NOMO-1 treated with dmso at 0.1 percent for 144 hours (cell line): Measurements from ENCODE around the gene CES1.
"Not testable (repeated sequence)": the region's sequence is repeated elsewhere in the genome, so short reads cannot be mapped to it uniquely, and the experiment has no call there.

ENCODE experiments used
- DNase-seq: peaks from one replicate; lab custom pipeline; 2025; ENCODE audit not compliant: unreplicated experiment; lab: John Stamatoyannopoulos, UW

Gene CES1

DNA sequence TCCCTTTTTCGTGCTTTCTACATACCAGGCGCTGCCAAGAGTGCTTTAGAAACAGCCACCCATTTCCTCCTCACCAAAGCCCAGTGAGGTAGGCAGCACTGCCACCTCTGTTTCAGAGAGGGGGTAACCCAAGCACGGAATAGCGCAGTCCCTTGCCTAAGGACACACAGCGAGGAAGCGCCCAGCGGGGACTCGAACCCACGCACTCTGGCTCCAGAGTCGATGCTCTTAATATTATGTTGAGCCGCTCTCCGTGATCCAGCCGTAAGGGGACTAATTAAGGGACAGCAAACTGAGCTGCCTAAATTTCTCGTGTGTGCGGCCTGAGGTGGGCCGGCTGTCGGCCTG is 497 bp downstream of the CES1 start:
- peak; percentile 60 for DNase-seq

- DNase-seq: no peak
Measured at GRCh38 chr16:55830658-55831294, 2.1 kb downstream of the CES1 start.

- not testable (repeated sequence) for DNase-seq
Measured at GRCh38 chr16:55829232-55829631, 3.7 kb downstream of the CES1 start.

- DNase-seq: no peak
Measured at GRCh38 chr16:55828680-55829079, 4.2 kb downstream of the CES1 start.

DNA sequence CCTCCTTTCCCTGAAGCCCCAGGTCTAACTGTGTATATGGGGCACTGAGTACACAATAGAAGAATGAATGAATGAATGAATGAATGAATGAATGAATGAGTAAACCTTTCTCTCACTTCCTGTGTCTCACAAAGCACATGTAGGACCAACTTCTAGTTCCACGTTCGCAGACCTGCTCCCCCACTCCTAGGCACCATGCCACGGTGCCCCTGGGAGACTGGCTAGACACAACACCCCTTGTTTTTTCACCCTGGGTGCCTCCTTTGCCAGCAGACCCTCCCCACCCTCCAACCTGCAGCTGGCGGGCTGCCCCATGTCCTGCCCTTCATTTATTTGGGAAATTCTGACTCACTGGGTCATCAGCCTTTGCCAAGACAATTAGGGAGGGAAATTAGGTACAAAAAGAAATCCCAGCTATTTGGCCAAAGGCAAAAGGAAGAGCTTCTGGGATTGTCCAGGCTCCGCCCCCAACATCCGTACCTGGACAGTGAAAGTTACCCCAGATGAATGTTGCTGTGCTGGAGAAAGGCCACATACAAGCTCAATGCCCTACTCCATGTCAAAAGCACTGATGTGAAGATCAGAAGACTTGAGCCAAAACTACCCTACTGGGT is 7.7 kb downstream of the CES1 start:
- no peak for DNase-seq

DNA sequence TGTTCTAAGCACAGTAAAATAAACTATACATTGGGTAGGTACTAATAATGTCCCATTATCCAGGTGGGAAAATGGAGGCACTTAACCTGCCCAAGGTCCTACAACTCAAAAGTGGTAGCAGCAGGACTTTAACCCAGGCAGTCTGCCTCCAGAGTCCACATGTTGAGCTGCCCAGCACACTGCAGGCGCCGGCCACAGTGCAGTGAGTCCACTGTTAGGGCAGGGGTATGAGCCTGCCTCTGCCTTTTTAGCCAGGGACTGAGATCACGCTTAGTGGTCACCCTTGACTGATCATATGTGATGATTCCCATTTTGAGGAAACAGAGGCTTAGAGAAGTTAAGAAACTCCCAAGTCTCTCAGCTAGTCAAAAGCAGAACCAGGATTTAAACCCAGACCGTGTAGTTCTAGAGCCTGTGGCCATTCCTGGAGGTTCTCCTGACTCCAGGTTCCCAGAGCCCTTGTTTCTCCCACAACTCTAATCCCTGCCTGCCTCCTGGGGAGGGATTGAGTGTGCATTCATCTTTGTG is 8.4 kb downstream of the CES1 start:
- no peak for DNase-seq

GRCh38 chr16:55822280-55822810 is 10.6 kb downstream of the CES1 start:
- DNase-seq: no peak

- DNase-seq: no peak
Measured at GRCh38 chr16:55821210-55821609, 11.7 kb downstream of the CES1 start.

DNA sequence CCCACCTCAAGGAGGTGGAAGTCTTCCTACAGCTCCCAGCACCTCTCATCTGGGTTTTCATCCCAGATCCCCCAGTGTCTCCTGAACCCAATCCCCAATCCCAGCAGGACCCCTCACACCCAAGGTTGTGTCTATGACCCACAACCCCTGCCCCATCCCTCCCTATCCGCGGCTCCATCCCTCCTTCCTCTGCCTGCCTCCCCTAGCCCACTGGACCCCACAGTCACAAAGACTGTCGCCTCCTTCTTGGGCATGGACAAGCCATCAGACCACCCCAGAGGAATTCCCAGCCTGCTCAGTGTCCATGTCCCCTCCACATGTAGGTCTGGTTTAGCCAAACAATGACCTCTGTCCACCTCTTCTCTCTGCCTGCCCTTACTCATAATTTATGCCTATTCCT is 12.3 kb downstream of the CES1 start:
- DNase-seq: no peak

DNA sequence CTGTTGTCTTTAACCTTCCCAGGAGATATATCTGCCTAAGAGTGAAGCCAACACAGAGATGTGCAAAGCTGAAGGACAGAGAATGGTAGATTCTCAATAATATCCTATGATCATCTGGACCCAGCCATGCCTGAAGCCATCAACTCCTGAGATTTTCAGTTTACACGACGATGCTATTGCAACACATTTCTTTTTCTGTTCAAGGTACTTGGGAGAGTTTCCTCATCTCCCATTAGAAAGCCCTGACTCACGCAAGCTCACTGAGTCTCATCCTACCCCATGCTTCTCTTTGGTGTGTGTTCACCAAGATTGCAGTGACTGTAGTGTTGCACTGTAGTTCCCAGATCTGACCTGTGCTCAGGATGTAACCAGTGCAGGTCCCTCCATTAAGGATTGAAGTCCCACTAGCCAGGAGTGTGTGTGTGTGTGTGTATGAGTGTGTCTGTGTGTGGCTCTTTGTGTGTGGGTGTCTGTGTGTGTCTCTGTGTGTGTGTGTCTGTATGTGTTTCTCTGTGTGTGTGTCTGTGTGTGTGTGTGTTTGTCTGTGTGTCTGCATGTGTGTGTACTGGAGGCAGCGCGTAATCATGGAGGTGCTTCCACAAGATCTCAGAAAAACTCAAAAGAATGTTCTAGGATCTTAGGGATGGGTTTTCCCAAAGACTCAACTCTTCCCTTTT is 15.5 kb downstream of the CES1 start:
- no peak for DNase-seq

GRCh38 chr16:55816222-55816621 is 16.7 kb downstream of the CES1 start:
- DNase-seq: not testable (repeated sequence)

DNA sequence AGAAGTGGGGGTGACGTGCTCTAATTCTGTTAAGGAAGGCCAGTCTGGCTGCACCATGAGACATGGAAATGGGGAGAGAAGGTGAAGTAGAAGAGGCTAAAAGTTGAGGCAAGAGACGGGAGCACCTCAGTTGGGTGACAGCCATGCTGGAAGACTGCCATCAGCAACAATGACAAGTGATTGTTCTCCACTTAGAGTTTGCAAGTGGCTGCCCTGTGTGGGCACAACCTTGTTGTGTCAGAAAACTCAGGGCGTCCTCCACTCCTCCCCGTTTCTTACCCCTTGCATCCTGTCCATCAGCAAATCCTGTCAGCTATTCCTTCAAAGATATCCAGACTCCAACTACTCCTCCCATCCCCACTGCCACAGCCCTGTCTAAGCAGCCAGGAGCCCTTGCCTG is 17.6 kb downstream of the CES1 start:
- DNase-seq: no peak

GRCh38 chr16:55814174-55814573 is 18.7 kb downstream of the CES1 start:
- not testable (repeated sequence) for DNase-seq

DNA sequence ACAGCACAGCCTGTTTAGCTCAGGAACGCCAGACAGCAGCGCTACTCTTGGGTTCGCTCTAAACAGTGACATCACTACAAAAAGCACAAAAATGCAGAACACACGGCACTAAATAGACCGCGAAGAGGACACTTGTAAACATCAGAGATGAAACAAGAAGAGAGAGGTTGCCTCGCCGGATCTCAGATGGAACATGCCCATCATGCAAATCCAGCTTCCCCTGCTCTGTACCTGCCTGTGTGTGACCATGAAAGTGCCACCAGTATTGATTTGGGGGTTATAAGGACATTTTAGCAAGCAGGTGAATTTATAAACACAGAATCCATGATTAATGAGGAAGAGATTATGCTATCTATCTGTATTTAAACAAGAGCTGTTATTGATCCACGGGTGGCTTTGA is 19.2 kb downstream of the CES1 start:
- not testable (repeated sequence) for DNase-seq

DNA sequence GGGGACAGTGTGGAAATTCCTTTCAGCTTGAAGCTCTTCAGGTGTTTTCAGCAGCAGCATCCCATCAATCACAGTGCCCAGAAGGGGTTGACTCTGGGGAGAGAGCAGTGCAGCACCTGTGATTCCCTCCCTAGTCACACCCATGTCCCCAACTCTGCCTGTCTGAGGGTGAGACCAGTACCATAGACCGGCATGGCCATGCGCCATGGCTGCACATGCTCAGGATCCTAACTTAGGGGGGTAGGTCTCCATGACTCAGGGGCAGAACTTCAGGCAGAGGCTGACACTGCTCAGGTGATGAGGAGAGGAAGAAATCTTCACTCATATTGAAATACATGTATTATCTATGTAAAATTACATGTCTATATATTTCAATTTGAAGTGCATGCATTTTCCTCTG is 19.9 kb downstream of the CES1 start:
- DNase-seq: no peak

DNA sequence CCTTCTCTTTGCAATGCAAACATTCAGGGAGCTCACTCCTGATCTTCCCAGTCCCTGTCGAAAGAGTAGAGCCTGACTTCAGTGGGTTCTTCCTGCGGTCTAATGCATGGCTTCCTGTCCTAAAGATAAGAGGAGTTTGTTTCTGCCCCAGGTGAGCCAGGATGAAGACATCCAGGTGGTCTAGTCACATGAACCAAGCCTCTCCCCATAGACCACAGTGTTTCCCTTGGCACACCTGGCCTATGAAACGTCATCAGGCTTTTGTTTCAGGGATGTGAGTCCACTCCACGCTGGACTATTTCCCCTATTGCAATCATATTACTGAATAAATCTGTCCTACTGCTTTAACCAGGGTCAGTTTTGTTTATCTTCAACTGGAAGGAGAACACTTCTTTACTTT is 21.1 kb downstream of the CES1 start:
- DNase-seq: no peak

- no peak for DNase-seq
Measured at GRCh38 chr16:55810451-55810961, 22.4 kb downstream of the CES1 start.

DNA sequence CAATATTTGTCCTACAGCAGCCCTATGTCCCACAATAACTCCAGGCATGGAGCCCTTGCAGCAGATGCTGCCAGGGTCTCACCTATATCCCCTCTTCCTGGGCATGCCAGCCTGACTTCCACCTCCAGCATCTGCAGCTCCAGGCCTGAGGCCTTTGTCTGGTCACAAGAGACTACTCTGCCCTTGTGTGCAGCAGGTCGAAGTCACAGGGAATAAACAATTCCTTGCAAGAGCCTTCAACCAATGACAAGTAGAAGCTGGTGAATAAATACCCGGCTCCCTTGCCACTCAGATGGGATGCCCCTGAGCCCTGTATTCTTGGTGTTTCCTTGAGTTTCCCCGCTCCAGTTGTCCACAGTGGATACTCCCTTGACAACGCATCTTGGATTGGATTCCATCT is 23.0 kb downstream of the CES1 start:
- DNase-seq: no peak

GRCh38 chr16:55809386-55809785 is 23.5 kb downstream of the CES1 start:
- DNase-seq: no peak

GRCh38 chr16:55808286-55808685 is 24.6 kb downstream of the CES1 start:
- DNase-seq: not testable (repeated sequence)

GRCh38 chr16:55805104-55805503 is 27.8 kb downstream of the CES1 start:
- not testable (repeated sequence) for DNase-seq

DNA sequence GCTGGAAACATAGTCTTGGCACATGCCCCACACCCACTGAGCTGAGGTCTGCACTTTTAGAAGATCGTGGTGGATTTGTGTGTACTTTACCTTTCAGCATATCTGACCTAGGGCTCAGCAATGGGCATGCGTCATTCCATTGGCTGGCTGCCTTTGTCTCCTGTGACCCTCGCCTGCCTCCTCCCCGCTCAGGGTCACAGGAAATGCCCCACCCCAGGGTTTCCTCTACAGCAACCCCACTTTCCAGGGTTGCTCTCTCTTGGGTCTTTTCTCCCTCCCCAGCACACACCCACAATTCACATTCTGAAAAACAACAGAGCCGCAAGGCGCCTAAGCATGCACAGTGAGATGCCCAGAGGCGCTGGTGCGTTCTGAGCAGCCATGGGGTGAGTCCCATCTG is 29.2 kb downstream of the CES1 start:
- DNase-seq: not testable (repeated sequence)
